HUES64 (cell line): ENCODE measurements around the gene PYCARD.

Experiments used
- H3K27ac ChIP-seq: 2 replicates; pipeline ENCODE4 v1.7.0; 2013; ENCODE audit warnings: low read depth, low read length, inconsistent platforms
- H3K27me3 ChIP-seq: 2 replicates; pipeline ENCODE4 v1.6.1; 2013; ENCODE audit warnings: mild to moderate bottlenecking, low read length; ENCODE audit not compliant: insufficient read depth
- H3K36me3 ChIP-seq: 2 replicates; pipeline ENCODE4 v1.6.1; 2013; ENCODE audit warnings: mild to moderate bottlenecking, low read length; ENCODE audit not compliant: insufficient read depth
- H3K4me1 ChIP-seq: 2 replicates; pipeline ENCODE4 v1.6.1; 2013; ENCODE audit warnings: mild to moderate bottlenecking, low read length, moderate library complexity; ENCODE audit not compliant: insufficient read depth
- H3K4me3 ChIP-seq: 2 replicates; pipeline ENCODE4 v1.5.1; 2013; ENCODE audit warnings: mild to moderate bottlenecking, low read length, moderate library complexity
- H3K9ac ChIP-seq: 2 replicates; pipeline ENCODE4 v1.6.1; 2013; ENCODE audit warnings: mild to moderate bottlenecking, low read depth, low read length
- H3K9me3 ChIP-seq: 2 replicates; pipeline ENCODE4 v1.6.1; 2013; ENCODE audit warnings: low read depth, low read length; ENCODE audit not compliant: insufficient read depth
- WGBS: fragments of 150-250, 120-280 bp; methylation state at CpG from one replicate; pipeline ENCODE4 v1.1.7; 2013; ENCODE audit warnings: missing lambda C conversion rate; 5-methylcytosine and 5-hydroxymethylcytosine counted together

The PYCARD gene

GRCh38 chr16:31188450-31189411 lies 13.8 kb downstream of the PYCARD start:
- H3K36me3 ChIP-seq: peaks cover 100% of the 10 kb centered on the region

GRCh38 chr16:31187808-31188189 lies 14.8 kb downstream of the PYCARD start:
- Histone ChIP-seq H3K4me1 (no peaks in the 10 kb centered on the region; the same call in 1 of the 2 replicates), H3K9me3 (no peaks in the 10 kb centered on the region), H3K4me3 (no peak overlapping the region), H3K36me3 (peaks cover 100% of the 10 kb centered on the region), H3K27ac (no peak overlapping the region), H3K27me3 (no peaks in the 10 kb centered on the region), H3K9ac (no peak overlapping the region)
- 91% methylated on average over 8 of the region's 8 CpGs for WGBS

More at GRCh38 chr16:31188450-31189411, 13.8 kb downstream of the PYCARD start:
- 97% methylated on average over 3 of the region's 3 CpGs for WGBS
- H3K27me3 ChIP-seq: no peaks in the 10 kb centered on the region
- no peak overlapping the region for H3K4me3 ChIP-seq
- no peak overlapping the region for H3K27ac ChIP-seq
- H3K9ac ChIP-seq: no peak overlapping the region
- no peaks in the 10 kb centered on the region for H3K9me3 ChIP-seq
- H3K4me1 ChIP-seq: no peaks in the 10 kb centered on the region

- peaks cover 4% of the 10 kb centered on the region; the same call in 1 of the 2 replicates for H3K4me1 ChIP-seq
- H3K36me3 ChIP-seq: peaks cover 100% of the 10 kb centered on the region
- WGBS: 95% methylated on average over 10 of the region's 10 CpGs
Measured at GRCh38 chr16:31186930-31187807, 15.4 kb downstream of the PYCARD start.

GRCh38 chr16:31186176-31186575 lies 16.4 kb downstream of the PYCARD start:
- WGBS: 97% methylated on average over 7 of the region's 7 CpGs
- Histone ChIP-seq H3K27me3 (no peaks in the 10 kb centered on the region), H3K4me1 (peaks cover 5% of the 10 kb centered on the region; the same call in 1 of the 2 replicates)

More at GRCh38 chr16:31186930-31187807, 15.4 kb downstream of the PYCARD start:
- no peak overlapping the region for H3K9ac ChIP-seq
- no peaks in the 10 kb centered on the region for H3K9me3 ChIP-seq
- no peaks in the 10 kb centered on the region for H3K27me3 ChIP-seq
- no peak overlapping the region for H3K4me3 ChIP-seq
- no peak overlapping the region for H3K27ac ChIP-seq

GRCh38 chr16:31185339-31185738 lies 17.2 kb downstream of the PYCARD start:
- Histone ChIP-seq H3K4me3 (no peak overlapping the region), H3K27me3 (no peaks in the 10 kb centered on the region), H3K9me3 (no peaks in the 10 kb centered on the region), H3K27ac (no peak overlapping the region), H3K9ac (no peak overlapping the region), H3K4me1 (peaks cover 5% of the 10 kb centered on the region; the same call in 1 of the 2 replicates), H3K36me3 (peaks cover 92% of the 10 kb centered on the region)
- 96% methylated on average over 5 of the region's 5 CpGs for WGBS

More at GRCh38 chr16:31186176-31186575, 16.4 kb downstream of the PYCARD start:
- Histone ChIP-seq H3K27ac (no peak overlapping the region), H3K9me3 (no peaks in the 10 kb centered on the region), H3K36me3 (peaks cover 99% of the 10 kb centered on the region), H3K4me3 (no peak overlapping the region), H3K9ac (no peak overlapping the region)

- Histone ChIP-seq H3K27ac (no peak overlapping the region), H3K9ac (no peak overlapping the region), H3K27me3 (no peaks in the 10 kb centered on the region), H3K4me1 (peaks cover 5% of the 10 kb centered on the region; the same call in 1 of the 2 replicates), H3K9me3 (no peaks in the 10 kb centered on the region), H3K36me3 (peaks cover 87% of the 10 kb centered on the region), H3K4me3 (no peak overlapping the region)
- WGBS: 97% methylated on average over 14 of the region's 14 CpGs
Measured at GRCh38 chr16:31184888-31185287, 17.7 kb downstream of the PYCARD start.

- Histone ChIP-seq H3K9ac (no peak overlapping the region), H3K4me3 (peak overlapping the region; percentile 88), H3K36me3 (peaks cover 76% of the 10 kb centered on the region), H3K9me3 (no peaks in the 10 kb centered on the region), H3K27me3 (no peaks in the 10 kb centered on the region), H3K4me1 (peaks cover 9% of the 10 kb centered on the region), H3K27ac (no peak overlapping the region)
- 96% methylated on average over 10 of the region's 10 CpGs for WGBS
Measured at GRCh38 chr16:31183432-31184428, 18.8 kb downstream of the PYCARD start.

- Histone ChIP-seq H3K9ac (peak overlapping the region; percentile 99; the same call in 1 of the 2 replicates), H3K9me3 (no peaks in the 10 kb centered on the region), H3K27ac (no peak overlapping the region), H3K4me1 (peaks cover 12% of the 10 kb centered on the region), H3K27me3 (no peaks in the 10 kb centered on the region), H3K4me3 (peak overlapping the region; percentile 88), H3K36me3 (peaks cover 62% of the 10 kb centered on the region)
- WGBS: 35% methylated on average over 7 of the region's 7 CpGs
Measured at GRCh38 chr16:31182391-31182790, 20.2 kb downstream of the PYCARD start.

GRCh38 chr16:31181102-31181830 lies 21.3 kb downstream of the PYCARD start:
- no peaks in the 10 kb centered on the region for H3K9me3 ChIP-seq
- peaks cover 51% of the 10 kb centered on the region for H3K36me3 ChIP-seq
- peak overlapping the region; percentile 96 for H3K27ac ChIP-seq
- H3K9ac ChIP-seq: peak overlapping the region; percentile 99
- peaks cover 12% of the 10 kb centered on the region for H3K4me1 ChIP-seq
- 1% methylated on average over 30 of the region's 31 CpGs for WGBS
- H3K27me3 ChIP-seq: no peaks in the 10 kb centered on the region
- peak overlapping the region; percentile 88 for H3K4me3 ChIP-seq
